Activated CD8-positive, alpha-beta memory T cell treated with anti-CD3 and anti-CD28 coated beads, Interleukin-2, amount 50 U/mL, for 24 hours (primary cell): ENCODE data around the gene ZNF717.
"Not testable (repeated sequence)": the region's sequence is repeated elsewhere in the genome, so short reads cannot be mapped to it uniquely, and the experiment has no call there.

Experiments used
- DNase-seq: peaks from one replicate; pipeline ENCODE4 v3.0.0-alpha.2; 2020; ENCODE audit errors: extremely low read depth

ZNF717 gene

DNA sequence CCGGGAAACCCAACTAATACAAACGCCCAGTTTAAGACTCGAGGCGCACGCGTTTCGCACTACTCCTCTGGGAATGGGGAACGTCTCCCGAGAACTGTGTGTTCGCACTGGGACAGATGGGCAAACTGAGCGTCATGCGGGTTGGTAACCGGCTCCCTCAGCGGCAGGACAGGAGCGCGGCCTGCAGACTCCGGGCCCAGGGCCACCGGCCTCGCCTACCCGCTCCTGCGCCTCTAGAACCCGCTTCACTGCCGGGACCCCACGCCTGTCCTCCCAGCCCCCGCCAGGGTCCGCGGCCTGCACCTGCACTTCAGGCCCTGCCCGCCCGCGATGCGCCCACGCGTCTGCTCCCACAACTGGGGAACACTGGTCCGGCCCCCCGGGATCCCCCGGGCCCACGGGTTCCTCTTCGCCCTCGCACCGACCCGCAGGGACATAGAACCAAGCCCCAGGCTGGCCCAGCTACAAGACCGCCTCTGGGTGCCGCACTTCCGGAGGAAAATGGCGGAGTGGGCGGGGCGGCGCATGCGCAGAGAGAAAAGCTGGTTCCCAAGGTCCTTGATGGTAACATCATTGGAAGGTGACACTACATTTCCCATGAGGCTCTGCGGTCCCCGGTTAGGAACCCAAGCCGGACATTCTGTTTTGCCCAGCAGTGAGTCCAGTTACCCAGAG, at the start of gene ZNF717:
TSS of gene ZNF717 (minus strand) at position 469 of the 675 bp plus-strand sequence. CDS start 2,187 bp downstream, outside the sequence.
- peak; percentile 92 for DNase-seq

DNA sequence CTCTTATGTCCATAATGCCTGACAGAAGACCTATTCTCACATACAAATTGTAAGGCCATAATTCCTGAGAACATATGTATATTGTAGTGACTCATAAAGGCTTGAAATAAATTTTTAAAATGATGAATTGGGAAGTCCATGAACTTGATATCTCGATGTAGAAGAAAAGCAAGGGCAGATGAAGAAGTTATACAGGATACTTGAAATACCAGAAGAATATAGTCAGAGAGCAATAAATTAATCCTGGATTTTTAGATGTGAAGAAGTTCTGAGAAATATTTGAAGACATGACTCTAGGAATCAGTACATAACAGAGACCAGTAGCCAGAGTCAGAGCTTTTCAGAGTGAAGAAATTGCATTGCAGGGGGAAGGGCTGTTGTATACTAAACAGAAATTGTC, 45.7 kb upstream of the ZNF717 start:
- not testable (repeated sequence) for DNase-seq

DNA sequence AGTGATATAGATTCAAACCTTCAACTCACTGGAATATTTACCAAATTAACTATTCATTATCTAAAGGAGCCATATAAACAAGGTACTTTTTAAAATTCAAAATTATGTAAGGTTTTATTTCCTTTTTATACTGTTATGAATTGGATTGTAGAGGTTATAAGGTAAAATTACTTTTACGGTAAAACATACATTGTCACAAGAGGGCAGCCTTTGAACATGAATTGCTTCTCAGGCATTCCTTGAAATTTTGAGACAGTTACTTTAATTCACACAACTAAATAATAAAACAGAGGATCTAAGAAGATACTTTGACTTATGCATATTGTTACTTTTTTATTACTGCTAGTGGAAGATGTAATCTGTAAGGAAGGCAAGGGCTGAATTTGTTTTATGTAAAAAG, 32.7 kb upstream of the ZNF717 start:
- DNase-seq = not testable (repeated sequence)

DNA sequence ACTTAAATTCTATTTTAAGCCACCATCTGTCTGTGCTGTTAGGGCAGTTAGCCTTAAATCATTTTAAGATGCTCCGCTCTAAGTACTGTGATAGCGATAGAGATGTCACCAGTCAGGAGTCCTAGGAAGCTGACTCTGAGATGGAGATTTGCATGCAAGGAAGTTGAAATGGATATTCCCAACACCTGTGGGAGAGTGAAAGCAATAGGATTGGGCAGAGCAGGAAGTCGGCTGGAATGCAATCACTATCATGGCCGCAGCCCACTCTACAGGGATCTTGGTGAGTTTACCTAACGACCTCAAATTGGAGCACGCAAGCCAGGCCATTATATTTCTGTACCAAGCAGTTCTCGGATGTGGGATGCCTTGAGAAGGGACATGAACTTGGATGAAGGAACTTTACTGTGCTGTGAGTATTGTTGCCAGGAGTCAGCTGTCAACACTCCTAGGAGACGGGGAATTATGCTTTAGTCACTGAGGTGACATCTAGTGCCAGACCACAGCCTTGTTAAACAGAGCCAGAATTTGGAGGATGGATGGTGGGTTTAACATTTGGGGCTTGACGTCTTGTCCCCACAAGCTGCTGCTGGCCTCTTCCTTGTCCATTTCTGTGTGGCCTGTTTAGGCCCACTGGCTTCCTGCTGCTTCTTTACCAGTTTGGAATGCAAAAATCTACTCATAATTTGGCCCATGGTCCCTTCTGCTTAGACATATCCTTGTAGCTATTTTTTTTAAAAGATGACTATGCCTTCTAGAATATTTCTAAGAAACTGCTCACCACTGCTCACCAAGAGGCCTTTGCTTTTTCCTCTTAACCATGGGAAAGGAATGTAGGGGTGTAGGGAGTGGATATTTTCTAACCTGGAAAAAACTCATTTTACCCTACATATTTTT, 31.2 kb upstream of the ZNF717 start:
- not testable (repeated sequence) for DNase-seq

DNA sequence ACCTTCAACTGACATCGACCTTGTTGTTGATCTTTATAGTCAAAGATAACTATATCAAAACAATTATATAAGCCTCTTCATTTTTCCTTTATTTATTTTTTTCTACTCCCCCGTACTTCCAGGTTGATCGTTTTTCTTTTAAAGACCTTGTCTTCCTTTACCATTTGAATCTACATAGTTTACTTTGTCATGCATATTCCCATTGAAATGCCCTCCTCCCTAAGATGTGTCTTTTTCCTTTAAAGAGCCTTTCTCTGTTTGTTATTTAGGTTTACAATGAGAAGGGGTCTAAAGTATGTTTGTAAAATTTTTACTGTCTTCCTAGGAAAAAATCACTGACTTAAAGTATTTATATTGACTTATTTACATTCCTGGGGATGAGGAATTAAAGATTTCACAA, 29.4 kb upstream of the ZNF717 start:
- no peak for DNase-seq

DNA sequence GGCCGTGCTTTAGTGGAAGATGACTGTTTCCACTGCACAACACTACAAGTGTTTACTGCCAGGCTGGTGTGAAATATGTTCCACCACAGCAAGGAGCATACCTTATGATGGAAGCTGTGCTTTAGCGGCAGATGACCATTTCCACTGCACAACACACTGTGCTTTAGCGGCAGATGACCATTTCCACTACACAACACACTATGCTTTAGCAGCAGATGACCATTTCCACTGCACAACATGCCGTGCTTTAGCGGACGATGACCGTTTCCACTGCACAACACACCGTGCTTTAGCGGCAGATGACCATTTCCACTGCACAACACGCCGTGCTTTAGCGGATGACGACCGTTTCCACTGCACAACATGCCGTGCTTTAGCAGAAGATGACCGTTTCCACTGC, 2.8 kb downstream of the ZNF717 start:
- DNase-seq = no peak

DNA sequence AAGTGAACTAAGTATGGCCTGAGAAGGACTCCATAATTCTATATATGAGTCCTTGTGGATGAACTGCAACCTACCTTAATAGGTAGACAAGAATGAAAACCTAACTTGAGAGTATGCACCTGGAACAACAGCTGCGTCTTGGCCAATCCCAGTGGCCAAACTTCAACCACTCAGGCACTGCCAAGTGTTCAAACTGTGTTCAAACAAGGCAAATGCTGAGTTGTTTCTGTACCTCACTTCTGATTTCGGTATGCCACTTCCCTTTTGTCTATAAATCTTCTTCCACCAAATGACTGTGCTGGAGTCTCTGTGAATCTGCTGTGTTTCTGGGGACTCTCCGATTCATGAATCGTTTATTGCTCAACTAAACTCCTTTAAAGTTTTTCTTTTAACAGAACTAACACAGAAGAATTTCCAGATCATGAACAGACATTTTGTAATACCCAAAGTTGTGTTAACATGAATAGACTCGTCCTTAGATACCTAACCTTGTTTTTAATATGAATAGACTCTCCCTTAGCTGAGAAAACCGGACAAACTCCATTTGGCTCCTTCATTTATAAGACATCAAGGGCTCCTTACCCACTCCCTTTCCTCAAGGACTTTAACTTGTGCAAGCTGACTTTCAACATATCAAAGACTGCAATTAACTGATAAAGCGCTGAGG, 4.1 kb downstream of the ZNF717 start:
- DNase-seq = no peak

DNA sequence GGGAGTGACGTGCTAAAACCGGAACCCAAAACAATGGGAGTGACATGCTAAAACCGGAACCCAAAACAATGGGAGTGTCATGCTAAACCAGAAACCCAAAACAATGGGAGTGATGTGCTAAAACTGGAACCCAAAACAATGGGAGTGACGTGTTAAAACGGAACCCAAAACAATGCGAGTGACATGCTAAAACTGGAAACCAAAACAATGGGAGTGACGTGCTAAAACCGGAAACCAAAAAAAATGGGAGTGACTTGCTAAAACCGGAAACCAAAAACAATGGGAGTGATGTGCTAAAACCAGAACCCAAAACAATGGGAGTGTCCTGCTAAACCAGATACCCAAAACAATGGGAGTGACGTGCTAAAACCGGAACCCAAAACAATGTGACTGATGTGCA, 7.6 kb downstream of the ZNF717 start:
- DNase-seq = not testable (repeated sequence)

DNA sequence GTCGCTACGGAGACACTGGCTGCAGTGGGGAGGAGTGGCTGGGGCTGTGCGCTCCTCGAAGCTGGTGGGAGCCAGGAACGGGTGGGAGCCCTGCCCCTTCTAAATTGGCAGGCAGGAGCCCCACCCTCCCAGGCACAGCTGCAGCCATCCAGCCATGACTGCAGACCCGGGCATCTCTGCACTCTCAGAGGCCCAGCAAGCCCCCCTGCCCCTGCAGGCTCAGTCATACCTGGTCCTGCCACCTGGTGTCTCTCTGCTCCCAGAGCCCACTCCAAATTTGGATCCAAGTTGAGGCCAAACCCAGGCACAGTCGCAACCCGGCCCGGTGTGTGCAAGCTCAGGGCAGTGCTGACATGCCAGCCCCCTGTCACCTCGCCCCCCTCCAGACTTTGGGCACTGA, 13.7 kb downstream of the ZNF717 start:
- DNase-seq = not testable (repeated sequence)

DNA sequence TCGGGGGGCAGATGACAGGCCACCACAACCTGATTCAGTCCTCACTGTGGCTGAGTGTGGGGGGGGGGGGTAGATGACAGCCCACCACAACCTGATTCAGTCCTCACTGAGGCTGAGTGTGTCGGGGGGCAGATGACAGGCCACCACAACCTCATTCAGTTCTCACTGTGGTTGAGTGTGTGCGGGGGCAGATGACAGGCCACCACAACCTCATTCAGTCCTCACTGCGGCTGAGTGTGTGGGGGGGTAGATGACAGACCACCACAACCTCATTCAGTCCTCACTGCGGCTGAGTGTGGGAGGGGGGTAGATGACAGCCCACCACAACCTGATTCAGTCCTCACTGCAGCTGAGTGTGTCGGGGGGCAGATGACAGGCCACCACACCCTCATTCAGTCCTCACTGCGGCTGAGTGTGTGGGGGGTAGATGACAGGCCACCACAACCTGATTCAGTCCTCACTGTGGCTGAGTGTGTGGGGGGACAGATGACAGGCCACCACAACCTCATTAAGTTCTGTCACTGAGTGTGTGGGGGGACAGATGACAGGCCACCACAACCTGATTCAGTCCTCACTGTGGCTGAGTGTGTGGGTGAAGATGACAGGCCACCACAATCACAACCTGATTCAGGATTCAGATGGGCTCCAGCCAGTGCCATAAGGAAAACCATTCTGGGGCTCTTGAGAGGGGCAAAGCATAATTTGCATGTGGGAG, 16.9 kb downstream of the ZNF717 start:
- no peak for DNase-seq

DNA sequence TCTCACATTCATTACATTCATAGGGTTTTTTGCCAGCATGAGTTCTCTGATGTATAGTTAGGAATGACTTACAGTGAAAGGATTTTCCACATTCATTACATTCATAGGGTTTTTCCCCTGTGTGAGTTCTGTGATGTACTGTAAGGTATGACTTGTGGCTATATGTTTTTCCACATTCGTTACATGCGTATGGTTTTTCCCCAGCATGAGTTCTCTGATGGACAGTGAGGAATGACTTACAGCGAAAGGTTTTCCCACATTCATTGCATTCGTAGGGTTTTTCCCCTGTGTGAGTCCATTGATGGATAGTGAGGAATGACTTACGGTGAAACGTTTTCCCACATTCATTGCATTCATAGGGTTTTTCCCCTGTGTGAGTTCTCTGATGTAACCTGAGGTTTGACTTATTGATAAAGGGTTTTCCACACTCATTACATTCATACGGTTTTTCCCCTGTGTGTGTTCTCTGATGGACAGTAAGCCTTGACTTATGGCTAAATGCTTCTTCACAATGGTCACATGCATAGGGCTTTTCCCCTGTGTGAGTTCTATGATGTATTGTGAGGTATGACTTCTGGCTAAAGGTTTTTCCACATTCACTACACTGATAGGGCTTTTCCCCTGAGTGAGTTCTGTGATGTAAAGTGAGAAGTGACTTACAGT, 47.4 kb downstream of the ZNF717 start:
- no peak for DNase-seq

DNA sequence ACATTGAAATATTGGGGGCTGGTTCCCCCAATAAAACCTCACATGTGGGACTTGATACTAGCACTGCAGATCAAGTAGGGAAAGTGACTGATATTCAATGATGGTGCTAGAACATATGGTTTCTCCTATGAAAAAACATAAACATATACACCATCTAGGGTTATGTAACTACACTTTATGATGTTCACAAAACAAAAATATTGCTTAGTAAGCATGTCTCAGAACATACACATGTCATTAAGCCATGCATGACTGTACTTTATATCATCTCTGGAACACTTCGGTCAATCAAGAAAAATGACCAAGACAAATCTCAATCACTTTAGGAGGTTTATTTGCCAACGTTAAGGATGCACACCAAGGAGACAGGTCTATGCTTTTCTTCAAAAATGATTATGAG, 57.4 kb downstream of the ZNF717 start:
- no peak for DNase-seq

DNA sequence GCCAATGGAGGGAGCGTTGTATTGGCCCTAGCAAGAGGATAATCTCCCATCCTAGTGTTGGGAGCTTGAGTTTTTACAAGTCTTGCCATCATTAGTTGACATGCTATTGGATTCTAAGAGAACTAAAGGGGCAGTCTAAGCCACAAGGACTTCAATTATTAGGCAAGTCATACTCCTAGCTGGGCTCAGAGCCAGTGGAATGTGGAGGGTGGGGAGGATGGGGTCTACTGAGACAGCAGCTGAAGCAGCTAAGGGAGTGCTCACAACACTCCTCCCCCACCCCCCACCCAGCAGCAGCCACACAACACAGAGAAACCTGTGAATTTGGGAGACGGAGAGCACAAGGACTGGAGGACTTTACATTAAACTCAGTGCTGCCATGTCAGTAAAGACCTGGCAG, 93.3 kb downstream of the ZNF717 start:
- DNase-seq = no peak

DNA sequence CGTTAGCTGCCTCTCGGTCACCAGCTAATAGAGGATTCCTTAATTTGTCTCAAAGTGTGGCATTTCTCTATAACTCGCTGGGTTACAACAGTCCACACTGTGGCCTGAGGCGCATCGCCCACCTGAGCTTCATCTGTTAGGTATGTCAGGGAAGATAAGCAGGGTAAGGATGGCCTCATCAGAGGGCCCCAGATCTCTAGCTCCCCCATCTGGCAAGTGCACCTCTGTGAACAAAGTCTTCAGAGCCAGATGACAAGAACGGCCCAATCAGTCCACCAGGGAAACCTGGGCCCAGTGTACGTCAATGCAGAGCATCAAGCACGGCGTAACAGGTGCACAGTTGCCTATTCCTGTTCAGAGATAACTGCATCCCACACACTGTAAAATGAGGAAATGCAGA, 98.0 kb downstream of the ZNF717 start:
- DNase-seq = no peak
